Skin of body (tissue), 2 donors: ENCODE data around the gene FUCA1. TPM values are rescaled to one million over a fixed set of nuclear protein-coding genes. Genes with fewer than 3 reads are reported as not detected.
"Not testable (repeated sequence)": the region's sequence is repeated elsewhere in the genome, so short reads cannot be mapped to it uniquely, and the experiment has no call there.

Experiments used
- DNase-seq: peaks from one replicate; lab custom pipeline; 2025; lab: John Stamatoyannopoulos, UW
- total RNA-seq: library from RNA; depleted of rRNA; stranded (reverse); fragments of >200 nt; gene quantifications from one replicate; pipeline ENCODE4 v1.2.3, GENCODE V29; 2014

The FUCA1 gene
- total RNA-seq, 1 donor from 2014 or later, result 20.0 TPM

- DNase-seq, result no peak
Observed at GRCh38 chr1:23896491-23896890, 28.4 kb upstream of the FUCA1 start.

GRCh38 chr1:23895993-23896392 lies 27.9 kb upstream of the FUCA1 start:
- no peak for DNase-seq

GRCh38 chr1:23895082-23895481 lies 27.0 kb upstream of the FUCA1 start:
- DNase-seq, result no peak

GRCh38 chr1:23889074-23889473 lies 21.0 kb upstream of the FUCA1 start:
- DNase-seq, result no peak

- DNase-seq, result no peak
Observed at GRCh38 chr1:23885222-23885621, 17.1 kb upstream of the FUCA1 start.

GRCh38 chr1:23882746-23883145 lies 14.7 kb upstream of the FUCA1 start:
- DNase-seq, result no peak

- no peak for DNase-seq
Observed at GRCh38 chr1:23879809-23880208, 11.7 kb upstream of the FUCA1 start.

- DNase-seq, result no peak
Observed at GRCh38 chr1:23878668-23879067, 10.6 kb upstream of the FUCA1 start.

- DNase-seq, result no peak
Observed at GRCh38 chr1:23875382-23875781, 7.3 kb upstream of the FUCA1 start.

GRCh38 chr1:23872421-23872820 lies 4.3 kb upstream of the FUCA1 start:
- no peak for DNase-seq

GRCh38 chr1:23869051-23869450 lies 961 bp upstream of the FUCA1 start:
- no peak for DNase-seq

- DNase-seq, result no peak
Observed at GRCh38 chr1:23868557-23869016, 497 bp upstream of the FUCA1 start.

GRCh38 chr1:23867542-23867894 lies 572 bp downstream of the FUCA1 start:
- DNase-seq, result no peak

- no peak for DNase-seq
Observed at GRCh38 chr1:23865543-23865930, 2.6 kb downstream of the FUCA1 start.

GRCh38 chr1:23864801-23865542 lies 3.1 kb downstream of the FUCA1 start:
- DNase-seq, result no peak

- no peak for DNase-seq
Observed at GRCh38 chr1:23862640-23863039, 5.5 kb downstream of the FUCA1 start.

- DNase-seq, result no peak
Observed at GRCh38 chr1:23854568-23854967, 13.5 kb downstream of the FUCA1 start.

- DNase-seq, result not testable (repeated sequence)
Observed at GRCh38 chr1:23853124-23853523, 15.0 kb downstream of the FUCA1 start.

GRCh38 chr1:23851406-23851805 lies 16.7 kb downstream of the FUCA1 start:
- not testable (repeated sequence) for DNase-seq

- no peak for DNase-seq
Observed at GRCh38 chr1:23848673-23849616, 19.1 kb downstream of the FUCA1 start.

GRCh38 chr1:23847482-23848095 lies 20.5 kb downstream of the FUCA1 start:
- DNase-seq, result not testable (repeated sequence)

- DNase-seq, result no peak
Observed at GRCh38 chr1:23845163-23845562, 22.9 kb downstream of the FUCA1 start.
